IMR-90 (cell line): ENCODE data around the gene PSME4. TPM values are rescaled to one million over a fixed set of nuclear protein-coding genes. Genes with fewer than 3 reads are reported as not detected.

Experiments
- ATAC-seq: fragments of 200-7000 bp; cut with Tn5 transposase; 2 replicates; pipeline ENCODE4 v1.9.1; 2020; ENCODE audit warnings: low read depth, mild to moderate bottlenecking, moderate library complexity
- Bru-seq: library from RNA; stranded (reverse); fragments of 400-500 nt; gene quantifications from one replicate; lab custom pipeline; 2021; lab: Mats Ljungman, UMichigan
- BruChase-seq, 2 experiments: library from RNA; stranded (reverse); fragments of 400-500 nt; gene quantifications; one replicate each; lab custom pipeline; 2021; lab: Mats Ljungman, UMichigan
- BruUV-seq: library from RNA; stranded (reverse); fragments of 400-500 nt; replicated peaks from 2 replicates; lab custom pipeline; 2021; lab: Mats Ljungman, UMichigan
- CTCF ChIA-PET: fragments of 300-600 bp; formaldehyde crosslinking; extraction: SDS; loops from one replicate; lab custom pipeline; 2021; ENCODE audit warnings: antibody characterized with exemption; lab: Yijun Ruan, JAX
- POLR2A ChIA-PET: fragments of 300-600 bp; sonication (Branson Sonifier 250); formaldehyde crosslinking; loops from one replicate; lab custom pipeline; 2022; ENCODE audit warnings: antibody characterized with exemption; ENCODE audit not compliant: unreplicated experiment; lab: Charles Lee
- DNase-seq: peaks from one replicate; pipeline ENCODE4 v3.0.0; 2013
- H2AFZ ChIP-seq: replicated peaks from 2 replicates; pipeline ENCODE3; 2013; ENCODE audit warnings: low read length, mild to moderate bottlenecking; ENCODE audit not compliant: poor library complexity
- H2AK5ac ChIP-seq: 2 replicates; pipeline ENCODE4 v1.6.1; 2013; ENCODE audit warnings: low read depth, low read length, inconsistent platforms
- H2AK9ac ChIP-seq: replicated peaks from 2 replicates; pipeline ENCODE3; 2013; ENCODE audit warnings: mild to moderate bottlenecking, low read depth, low read length, moderate library complexity; ENCODE audit not compliant: poor library complexity
- H2BK120ac ChIP-seq: 2 replicates; pipeline ENCODE4 v1.6.1; 2013; ENCODE audit warnings: low read depth, low read length, inconsistent platforms
- H2BK15ac ChIP-seq: 3 replicates; pipeline ENCODE4 v1.6.1; 2013; ENCODE audit warnings: low read depth, low read length, inconsistent platforms
- H2BK20ac ChIP-seq: 2 replicates; pipeline ENCODE4 v1.6.1; 2013; ENCODE audit warnings: low read depth, mild to moderate bottlenecking, inconsistent platforms, low read length, moderate library complexity
- H2BK5ac ChIP-seq: 2 replicates; pipeline ENCODE4 v1.6.1; 2013; ENCODE audit warnings: mild to moderate bottlenecking, low read depth, low read length, inconsistent platforms; ENCODE audit not compliant: poor library complexity, severe bottlenecking
- H3K14ac ChIP-seq: replicated peaks from 2 replicates; pipeline ENCODE4 v1.6.1; 2013; ENCODE audit warnings: low read depth, low read length, inconsistent platforms
- H3K18ac ChIP-seq: 2 replicates; pipeline ENCODE4 v1.6.1; 2013; ENCODE audit warnings: low read depth, low read length, control low read depth
- H3K23ac ChIP-seq: 2 replicates; pipeline ENCODE4 v1.6.1; 2013; ENCODE audit warnings: low read depth, low read length, inconsistent platforms
- H3K27ac ChIP-seq: 2 replicates; pipeline ENCODE4 v1.5.1; 2013; ENCODE audit warnings: mild to moderate bottlenecking, control low read depth, low read length; ENCODE audit not compliant: insufficient read depth
- H3K27me3 ChIP-seq: 2 replicates; pipeline ENCODE4 v1.6.1; 2013; ENCODE audit warnings: low read length; ENCODE audit not compliant: control insufficient read depth, insufficient read depth
- H3K36me3 ChIP-seq: 2 replicates; pipeline ENCODE4 v1.6.1; 2013; ENCODE audit warnings: low read length, mixed read lengths; ENCODE audit not compliant: control insufficient read depth, insufficient read depth
- H3K4ac ChIP-seq: 2 replicates; pipeline ENCODE4 v1.6.1; 2013; ENCODE audit warnings: low read depth, low read length, inconsistent platforms
- H3K4me1 ChIP-seq: 2 replicates; pipeline ENCODE4 v1.6.1; 2013; ENCODE audit warnings: low read length, mixed read lengths; ENCODE audit not compliant: control insufficient read depth, insufficient read depth
- H3K4me2 ChIP-seq: 2 replicates; pipeline ENCODE4 v1.6.1; 2013; ENCODE audit warnings: low read depth, mild to moderate bottlenecking, control low read depth, low read length, moderate library complexity
- H3K4me3 ChIP-seq: 2 replicates; pipeline ENCODE4 v1.5.1; 2013; ENCODE audit warnings: low read depth, mild to moderate bottlenecking, control low read depth, low read length, moderate library complexity; ENCODE audit not compliant: insufficient read depth
- H3K56ac ChIP-seq: 2 replicates; pipeline ENCODE4 v1.6.1; 2013; ENCODE audit warnings: low read length, inconsistent platforms; ENCODE audit not compliant: insufficient read depth; ENCODE audit errors: extremely low read depth
- H3K79me1 ChIP-seq, 2 experiments: 2 replicates each; pipeline ENCODE4 v1.6.1; 2013; ENCODE audit warnings: low read length in 2 of 2, inconsistent platforms in 1 of 2, low read depth in 1 of 2
- H3K9ac ChIP-seq: 2 replicates; pipeline ENCODE4 v1.6.1; 2013; ENCODE audit warnings: low read depth, low read length, control low read depth
- H3K9me1 ChIP-seq: 2 replicates; pipeline ENCODE4 v1.6.1; 2013; ENCODE audit warnings: low read length, inconsistent platforms; ENCODE audit not compliant: insufficient read depth
- H3K9me3 ChIP-seq: 2 replicates; pipeline ENCODE4 v1.6.1; 2013; ENCODE audit warnings: low read length; ENCODE audit not compliant: control insufficient read depth, insufficient read depth
- H4K20me1 ChIP-seq: 2 replicates; pipeline ENCODE4 v1.6.1; 2013; ENCODE audit warnings: low read length, inconsistent platforms; ENCODE audit not compliant: insufficient read depth
- H4K5ac ChIP-seq: 2 replicates; pipeline ENCODE4 v1.6.1; 2013; ENCODE audit warnings: mild to moderate bottlenecking, low read depth, low read length, control low read depth
- H4K8ac ChIP-seq, 2 experiments: 2 replicates each; pipeline ENCODE4 v1.6.1; 2013; ENCODE audit warnings: low read depth in 2 of 2, low read length in 2 of 2, control low read depth in 1 of 2, inconsistent platforms in 1 of 2
- H4K91ac ChIP-seq: 2 replicates; pipeline ENCODE4 v1.6.1; 2013; ENCODE audit warnings: low read depth, low read length, inconsistent platforms; ENCODE audit not compliant: insufficient read depth
- CEBPB ChIP-seq: IDR thresholded peaks from 2 replicates; pipeline ENCODE4 v1.6.1; 2012; ENCODE audit warnings: low read depth, low read length, improper control_type of control experiment
- CHD1 ChIP-seq: IDR thresholded peaks from 2 replicates; pipeline ENCODE4 v1.6.1; 2012; ENCODE audit warnings: low read depth, low read length, improper control_type of control experiment
- CTCF ChIP-seq: conservative IDR thresholded peaks from 2 replicates; pipeline ENCODE4 v1.5.1; 2012; ENCODE audit warnings: mild to moderate bottlenecking, low read depth, low read length, improper control_type of control experiment
- FOS ChIP-seq: fragments of 150-350 bp; IDR thresholded peaks from 2 replicates; pipeline ENCODE4 v1.6.1; 2016; ENCODE audit warnings: low read depth, low read length
- MAZ ChIP-seq: IDR thresholded peaks from 2 replicates; pipeline ENCODE4 v1.6.1; 2012; ENCODE audit warnings: low read depth, mild to moderate bottlenecking, low read length, improper control_type of control experiment, moderate library complexity, borderline replicate concordance
- MXI1 ChIP-seq: IDR thresholded peaks from 2 replicates; pipeline ENCODE4 v1.6.1; 2012; ENCODE audit warnings: low read depth, mild to moderate bottlenecking, low read length, moderate library complexity, borderline replicate concordance
- NFE2L2 ChIP-seq: fragments of 150-350 bp; IDR thresholded peaks from 2 replicates; pipeline ENCODE4 v1.6.1; 2016; ENCODE audit warnings: low read depth, mild to moderate bottlenecking, low read length
- POLR2A ChIP-seq: IDR thresholded peaks from 2 replicates; pipeline ENCODE4 v1.6.1; 2012; ENCODE audit warnings: mild to moderate bottlenecking, low read depth, low read length
- RAD21 ChIP-seq: IDR thresholded peaks from 2 replicates; pipeline ENCODE4 v1.6.1; 2012; ENCODE audit warnings: low read length, improper control_type of control experiment
- RCOR1 ChIP-seq: IDR thresholded peaks from 2 replicates; pipeline ENCODE4 v1.6.1; 2012; ENCODE audit warnings: mild to moderate bottlenecking, low read length, improper control_type of control experiment; ENCODE audit not compliant: insufficient replicate concordance
- WGBS, 2 experiments: methylation state at CpG; one replicate each; pipeline versions ENCODE4 v1.1.5 to v1.1.7; 2013; ENCODE audit warnings: missing lambda C conversion rate in 2 of 2; ENCODE audit not compliant: insufficient read length in 1 of 2; ENCODE audit errors: extremely low coverage in 2 of 2; 5-methylcytosine and 5-hydroxymethylcytosine counted together
- dilution Hi-C: fragments of 300-500 bp; cut with HindIII; formaldehyde crosslinking; loops from one replicate; pipeline ENCODE4 v1.14.3; 2018; ENCODE audit warnings: low sequenced_read_pairs; ENCODE audit not compliant: unreplicated experiment
- in situ Hi-C: fragments of 300-500 bp; cut with MboI; formaldehyde crosslinking; loops from 3 replicates; pipeline ENCODE4 v1.14.3; 2019; ENCODE audit warnings: low sequenced_read_pairs, inconsistent platforms, mixed read lengths
- intact Hi-C: fragments of 100-400 bp; cut with micrococcal nuclease; formaldehyde crosslinking; loops from 2 replicates; pipeline ENCODE4 v1.10.0; 2022
- long read RNA-seq: library from polyadenylated mRNA; unstranded; transcript quantifications from one replicate; pipeline ENCODE4 v2.0.0, GENCODE V29; 2021; ENCODE audit not compliant: unreplicated experiment
- polyA plus RNA-seq, 3 experiments: library from polyadenylated mRNA; depleted of rRNA; stranded (reverse); fragments of >200 nt; gene quantifications; 2 replicates each; pipeline ENCODE4 v1.2.3, GENCODE V29; 2012; ENCODE audit warnings: low replicate concordance in 1 of 3
- total RNA-seq: library from RNA; depleted of rRNA; stranded (reverse); fragments of >200 nt; gene quantifications from 2 replicates; pipeline ENCODE4 v1.2.3, GENCODE V29; 2012; rRNA removed

PSME4 gene
- total RNA-seq, result 58.9 and 61.3 TPM in 2 replicates
- 20.3 and 28.2 TPM in 2 replicates for polyA plus RNA-seq (2012; rRNA removed)
- 5.0 and 6.3 TPM in 2 replicates for polyA plus RNA-seq (2012; cell fraction: cytosol; rRNA removed)
- polyA plus RNA-seq (2012; cell fraction: nucleus; rRNA removed; ENCODE audit: low replicate concordance), result 7.8 and 73.3 TPM in 2 replicates
- percentile 95 among the genes with signal in this experiment for Bru-seq, nascent RNA
- BruChase-seq, experiment 1, labeled RNA remaining after a 6-hour chase, result percentile 92 among the genes with signal in this experiment
- percentile 91 among the genes with signal in this experiment for BruChase-seq, experiment 2, labeled RNA remaining after a 2-hour chase
- long read RNA-seq, partial matches to known transcripts, result 15 of 18 reads
- long read RNA-seq, other reads (novel, unspliced or antisense), result 3 of 18 reads

GRCh38 chr2:53970724-53971602 lies at the start of gene PSME4:
TSS of gene PSME4 (minus strand) at chr2:53970993. CDS start at chr2:53970784, 209 bp downstream.
- H3K56ac ChIP-seq, result peak within 1 kb of the TSS; percentile 88
- peaks cover 3% of the 10 kb centered on the region; the same call in 1 of the 2 replicates for H3K36me3 ChIP-seq
- H3K4ac ChIP-seq, result peak within 1 kb of the TSS; percentile 96
- CTCF ChIA-PET, result interaction anchor here (0.7 kb wide), 1 partner anchor 41 kb away, joined by 3 read pairs; no protein-coding TSS in a partner anchor
- H3K4me1 ChIP-seq, result peaks cover 6% of the 10 kb centered on the region; the same call in 1 of the 2 replicates
- in situ Hi-C loops, result no loop called here
- H3K14ac ChIP-seq, result peak within 1 kb of the TSS; percentile 90
- H2BK15ac ChIP-seq, result peak within 1 kb of the TSS; percentile 8; the same call in 1 of the 3 replicates
- H4K5ac ChIP-seq, result peak within 1 kb of the TSS; percentile 96
- peaks cover 4 to 20% of the 10 kb centered on the region in 2 experiments for H3K79me1 ChIP-seq
- H4K20me1 ChIP-seq, result peaks cover 49% of the 10 kb centered on the region
- H2BK20ac ChIP-seq, result peak within 1 kb of the TSS; percentile 8
- H3K23ac ChIP-seq, result peak within 1 kb of the TSS; percentile 99
- TF ChIP-seq MXI1 (peak; percentile 71; the same call in 1 of the 2 replicates), MAZ (peak; percentile 72; the same call in 1 of the 2 replicates), CTCF (no peak), RAD21 (no peak), FOS (no peak), RCOR1 (no peak), CEBPB (no peak), CHD1 (no peak), POLR2A (peak; percentile 97), NFE2L2 (no peak)
- H4K8ac ChIP-seq, result peak within 1 kb of the TSS; percentile 68 to 90
- ATAC-seq (peak; percentile 90), DNase-seq (peak; percentile 84)
- peak within 1 kb of the TSS; percentile 96 for H2BK5ac ChIP-seq
- peak within 1 kb of the TSS; percentile 97 for H3K9ac ChIP-seq
- H2AK9ac ChIP-seq, result peak within 1 kb of the TSS; percentile 97
- H3K4me3 ChIP-seq, result peak within 1 kb of the TSS; percentile 100
- H3K9me3 ChIP-seq, result no peaks in the 10 kb centered on the region
- H3K9me1 ChIP-seq, result no peaks in the 10 kb centered on the region
- H2BK120ac ChIP-seq, result peak within 1 kb of the TSS; percentile 84
- H2AFZ ChIP-seq, result peak within 1 kb of the TSS; percentile 93
- TSS peak; percentile 73 for BruUV-seq
- intact Hi-C loops, result loop anchor here (5.0 kb wide), 1 partner anchor 96 kb away; no protein-coding TSS in a partner anchor
- peak within 1 kb of the TSS; percentile 99 for H3K18ac ChIP-seq
- H4K91ac ChIP-seq, result peak within 1 kb of the TSS; percentile 74
- H3K27ac ChIP-seq, result peak within 1 kb of the TSS; percentile 99
- 0% methylated on average over 29 of the region's 81 CpGs; no CpG with 5 or more reads in 1 of the 2 experiments for WGBS, 2 experiments
- H3K4me2 ChIP-seq, result peak within 1 kb of the TSS; percentile 99
- POLR2A ChIA-PET, result interaction anchor here (0.5 to 0.6 kb wide), 2 partner anchors 20 to 33 kb away, joined by 3 to 6 read pairs; no protein-coding TSS in a partner anchor
- dilution Hi-C loops, result no loop called here
- H3K27me3 ChIP-seq, result no peaks in the 10 kb centered on the region
- peak within 1 kb of the TSS; percentile 83 for H2AK5ac ChIP-seq
